Measurements from ENCODE around the gene MRM3. TPM values are rescaled to one million over a fixed set of nuclear protein-coding genes. Genes with fewer than 3 reads are reported as not detected.
"Not testable (repeated sequence)": the region's sequence is repeated elsewhere in the genome, so short reads cannot be mapped to it uniquely, and the experiment has no call there.

The MRM3 gene
- total RNA-seq, 4 donors from 2014 or later, result 17.4 to 25.9 (median 23.9) TPM

- Histone ChIP-seq H3K27ac (replicated peaks in 1 of 4) (peak overlapping the region; percentile 73 to 76 (median 74)), H3K36me3 (no peaks in the 10 kb centered on the region), H3K4me1 (peaks cover 0 to 25% (median 16%) of the 10 kb centered on the region in 4 donors), H3K27me3 (no peaks in the 10 kb centered on the region), H3K4me3 (no peak overlapping the region), H3K9me3 (no peaks in the 10 kb centered on the region)
- no peak for DNase-seq (ENCODE audit: extremely low spot score)
- WGBS, result 39% methylated on average over 9 of the region's 9 CpGs
- intact Hi-C loops (cut with DNase I), result no loop called here
- TF ChIP-seq POLR2AphosphoS5 (IDR thresholded peaks at IDR 0.05) (peak; percentile 40 to 50), EP300 (IDR thresholded peaks at IDR 0.05) (no peak)
Observed at GRCh38 chr17:835263-835662, 53.1 kb downstream of the MRM3 start.

- WGBS, result 88% methylated on average over 12 of the region's 27 CpGs
- H3K27me3 ChIP-seq; intact Hi-C loops (cut with DNase I); DNase-seq (ENCODE audit: extremely low spot score); H3K9me3 ChIP-seq; H3K36me3 ChIP-seq; H3K4me3 ChIP-seq: not testable (repeated sequence)
- H3K4me1 ChIP-seq, result peaks cover 0 to 25% (median 16%) of the 10 kb centered on the region in 4 donors
- peak overlapping the region; percentile 73 to 77 (median 75) for H3K27ac ChIP-seq (replicated peaks in 1 of 4)
Observed at GRCh38 chr17:835721-836120, 53.6 kb downstream of the MRM3 start.

GRCh38 chr17:836151-836550 lies 54.0 kb downstream of the MRM3 start:
- 82% methylated on average over 9 of the region's 9 CpGs for WGBS
- Histone ChIP-seq H3K4me1 (peaks cover 0 to 25% (median 16%) of the 10 kb centered on the region in 4 donors), H3K4me3 (no peak overlapping the region), H3K27me3 (no peaks in the 10 kb centered on the region), H3K9me3 (no peaks in the 10 kb centered on the region), H3K27ac (replicated peaks in 1 of 4) (peak overlapping the region; percentile 73 to 77 (median 75)), H3K36me3 (no peaks in the 10 kb centered on the region)
- no peak for DNase-seq (ENCODE audit: extremely low spot score)
- intact Hi-C loops (cut with DNase I), result no loop called here
- no peak for TF ChIP-seq POLR2AphosphoS5 (IDR thresholded peaks at IDR 0.05)

- TF ChIP-seq POLR2AphosphoS5 (IDR thresholded peaks at IDR 0.05), result no peak
- WGBS, result 97% methylated on average over 11 of the region's 11 CpGs
- Histone ChIP-seq H3K36me3 (no peaks in the 10 kb centered on the region), H3K4me1 (peaks cover 0 to 25% (median 16%) of the 10 kb centered on the region in 4 donors), H3K27ac (replicated peaks in 1 of 4) (no peak overlapping the region), H3K9me3 (no peaks in the 10 kb centered on the region), H3K27me3 (no peaks in the 10 kb centered on the region), H3K4me3 (no peak overlapping the region)
- no peak for DNase-seq (ENCODE audit: extremely low spot score)
- intact Hi-C loops (cut with DNase I), result no loop called here
Observed at GRCh38 chr17:838486-838885, 56.3 kb downstream of the MRM3 start.

GRCh38 chr17:841313-841712 lies 59.2 kb downstream of the MRM3 start:
- H3K27me3 ChIP-seq, result no peaks in the 10 kb centered on the region
- H3K4me1 ChIP-seq, result peaks cover 2 to 13% (median 8%) of the 10 kb centered on the region in 4 donors
- no peak for DNase-seq (ENCODE audit: extremely low spot score)
- TF ChIP-seq CTCF (IDR thresholded peaks at IDR 0.05) (no peak), EP300 (IDR thresholded peaks at IDR 0.05) (no peak), POLR2AphosphoS5 (IDR thresholded peaks at IDR 0.05) (no peak), POLR2A (IDR thresholded peaks at IDR 0.05; ENCODE audit: low read depth) (no peak)
- no peaks in the 10 kb centered on the region for H3K36me3 ChIP-seq
- intact Hi-C loops (cut with DNase I), result no loop called here
- H3K9me3 ChIP-seq, result no peaks in the 10 kb centered on the region
- 80% methylated on average over 32 of the region's 33 CpGs for WGBS
- no peak overlapping the region for H3K4me3 ChIP-seq
- H3K27ac ChIP-seq (replicated peaks in 1 of 4), result no peak overlapping the region

Other genes with a start within 250 kb of the MRM3 start
- gene VPS53, start 67.5 kb upstream of the MRM3 start, total RNA-seq, result 10 to 100 TPM; 19.9 to 24.9 (median 22.8) TPM
- gene TLCD3A, start 49.8 kb upstream of the MRM3 start, total RNA-seq, result 10 to 100 TPM in 1 of 4 donors, 1 to 10 TPM in 3; 2.1 to 10.8 (median 5.1) TPM
- 10 to 100 TPM; 15.4 to 21.2 (median 19.0) TPM for gene GEMIN4, start 30.1 kb upstream of the MRM3 start, total RNA-seq
- gene GLOD4, start 73 bp upstream of the MRM3 start, total RNA-seq, result 10 to 100 TPM; 25.7 to 73.6 (median 53.9) TPM
- gene NXN, start 197.4 kb downstream of the MRM3 start, total RNA-seq, result 10 to 100 TPM; 37.0 to 65.6 (median 49.8) TPM
- gene TIMM22, start 214.8 kb downstream of the MRM3 start, total RNA-seq, result 10 to 100 TPM; 14.1 to 17.9 (median 15.8) TPM

Measured in esophagus muscularis mucosa (tissue), 4 donors.